HK-2 (cell line): ENCODE data around the gene DNAH1.

Experiments used
- DNase-seq: peaks from one replicate; pipeline ENCODE4 v3.0.0-alpha.2; 2018; ENCODE audit not compliant: unreplicated experiment

DNAH1 gene

GRCh38 chr3:52403271-52403841 lies 87.2 kb downstream of the DNAH1 start:
- DNase-seq, result no peak

- no peak for DNase-seq
Measured at GRCh38 chr3:52403955-52404354, 87.8 kb downstream of the DNAH1 start.

GRCh38 chr3:52404391-52404790 lies 88.3 kb downstream of the DNAH1 start:
- DNase-seq, result no peak

- DNase-seq, result no peak
Measured at GRCh38 chr3:52405066-52405465, 88.9 kb downstream of the DNAH1 start.

GRCh38 chr3:52405601-52406110 lies 89.5 kb downstream of the DNAH1 start:
- no peak for DNase-seq

GRCh38 chr3:52406231-52406661 lies 90.1 kb downstream of the DNAH1 start:
- DNase-seq, result no peak

- no peak for DNase-seq
Measured at GRCh38 chr3:52406791-52407510, 90.8 kb downstream of the DNAH1 start.

GRCh38 chr3:52407779-52408178 lies 91.7 kb downstream of the DNAH1 start:
- no peak for DNase-seq

GRCh38 chr3:52408466-52408865 lies 92.3 kb downstream of the DNAH1 start:
- DNase-seq, result no peak

GRCh38 chr3:52415800-52416199 lies 99.7 kb downstream of the DNAH1 start:
- DNase-seq, result no peak

GRCh38 chr3:52420388-52420787 lies 104.3 kb downstream of the DNAH1 start:
- no peak for DNase-seq

- DNase-seq, result no peak
Measured at GRCh38 chr3:52422669-52423068, 106.5 kb downstream of the DNAH1 start.

- DNase-seq, result no peak
Measured at GRCh38 chr3:52423173-52423572, 107.1 kb downstream of the DNAH1 start.

GRCh38 chr3:52428151-52429005 lies 112.3 kb downstream of the DNAH1 start:
- peak; percentile 18 for DNase-seq

GRCh38 chr3:52429031-52429430 lies 112.9 kb downstream of the DNAH1 start:
- DNase-seq, result no peak

GRCh38 chr3:52429779-52430415 lies 113.8 kb downstream of the DNAH1 start:
- no peak for DNase-seq

- DNase-seq, result no peak
Measured at GRCh38 chr3:52430416-52430810, 114.3 kb downstream of the DNAH1 start.

GRCh38 chr3:52431459-52432223 lies 115.5 kb downstream of the DNAH1 start:
- DNase-seq, result no peak

- DNase-seq, result no peak
Measured at GRCh38 chr3:52432225-52432624, 116.1 kb downstream of the DNAH1 start.

- no peak for DNase-seq
Measured at GRCh38 chr3:52432691-52433141, 116.6 kb downstream of the DNAH1 start.

- no peak for DNase-seq
Measured at GRCh38 chr3:52433328-52433995, 117.3 kb downstream of the DNAH1 start.
